Nephron progenitor cell (in vitro differentiated cells): ENCODE results near the gene TOMM5.

ENCODE experiments used
- DNase-seq: peaks from one replicate; pipeline ENCODE4 v3.0.0; 2021
- H3K27ac Mint-ChIP-seq: 2 replicates; pipeline ENCODE4 v1.8.0; 2021; ENCODE audit warnings: mild to moderate bottlenecking, moderate library complexity, mixed read lengths
- H3K27me3 Mint-ChIP-seq: 2 replicates; pipeline ENCODE4 v1.8.0; 2021; ENCODE audit warnings: mild to moderate bottlenecking, low read depth, mixed read lengths; ENCODE audit not compliant: poor library complexity
- H3K36me3 Mint-ChIP-seq: 2 replicates; pipeline ENCODE4 v1.8.0; 2021; ENCODE audit warnings: low read depth, mixed read lengths
- H3K4me1 Mint-ChIP-seq: 2 replicates; pipeline ENCODE4 v1.8.0; 2021; ENCODE audit warnings: mixed read lengths
- H3K4me3 Mint-ChIP-seq: 2 replicates; pipeline ENCODE4 v1.8.0; 2021; ENCODE audit warnings: mild to moderate bottlenecking, moderate library complexity, mixed read lengths
- H3K9me3 Mint-ChIP-seq: 2 replicates; pipeline ENCODE4 v1.8.0; 2021; ENCODE audit warnings: mild to moderate bottlenecking, moderate library complexity, mixed read lengths
- CTCF ChIP-seq: fragments of 200-600 bp; sonication (generic); IDR thresholded peaks from 2 replicates; pipeline ENCODE4 v1.5.0; 2021; ENCODE audit warnings: antibody characterized with exemption

Gene TOMM5

GRCh38 chr9:37596504-37596903 lies 4.1 kb upstream of the TOMM5 start:
- no peak for TF ChIP-seq CTCF
- Mint-ChIP-seq H3K36me3 (no peaks in the 10 kb centered on the region), H3K27me3 (peaks cover 34% of the 10 kb centered on the region), H3K4me1 (peaks cover 12% of the 10 kb centered on the region), H3K27ac (no peak overlapping the region), H3K9me3 (no peaks in the 10 kb centered on the region), H3K4me3 (no peak overlapping the region)
- no peak for DNase-seq

GRCh38 chr9:37593883-37594448 lies 1.6 kb upstream of the TOMM5 start:
- DNase-seq: no peak
- H3K27ac Mint-ChIP-seq: no peak overlapping the region
- TF ChIP-seq CTCF: no peak
- H3K4me3 Mint-ChIP-seq: peak overlapping the region; percentile 69
- peaks cover 7% of the 10 kb centered on the region for H3K36me3 Mint-ChIP-seq
- no peaks in the 10 kb centered on the region for H3K9me3 Mint-ChIP-seq
- peaks cover 22% of the 10 kb centered on the region for H3K27me3 Mint-ChIP-seq
- peaks cover 29% of the 10 kb centered on the region for H3K4me1 Mint-ChIP-seq

GRCh38 chr9:37587521-37587920 lies 4.9 kb downstream of the TOMM5 start:
- no peak overlapping the region for H3K4me3 Mint-ChIP-seq
- DNase-seq: no peak
- no peak for TF ChIP-seq CTCF
- peaks cover 58% of the 10 kb centered on the region for H3K36me3 Mint-ChIP-seq
- peaks cover 27% of the 10 kb centered on the region for H3K4me1 Mint-ChIP-seq
- H3K9me3 Mint-ChIP-seq: no peaks in the 10 kb centered on the region
- no peaks in the 10 kb centered on the region for H3K27me3 Mint-ChIP-seq
- H3K27ac Mint-ChIP-seq: no peak overlapping the region

- no peak for TF ChIP-seq CTCF
- H3K4me3 Mint-ChIP-seq: no peak overlapping the region
- H3K27ac Mint-ChIP-seq: peak overlapping the region; percentile 53
- no peaks in the 10 kb centered on the region for H3K4me1 Mint-ChIP-seq
- no peaks in the 10 kb centered on the region for H3K9me3 Mint-ChIP-seq
- DNase-seq: no peak
- peaks cover 57% of the 10 kb centered on the region for H3K36me3 Mint-ChIP-seq
- H3K27me3 Mint-ChIP-seq: no peaks in the 10 kb centered on the region
These were observed 8.8 kb downstream of the TOMM5 start for GRCh38 chr9:37583522-37584121.

- Mint-ChIP-seq H3K4me1 (no peaks in the 10 kb centered on the region), H3K36me3 (peaks cover 50% of the 10 kb centered on the region), H3K4me3 (no peak overlapping the region), H3K27me3 (no peaks in the 10 kb centered on the region), H3K27ac (peak overlapping the region; percentile 77), H3K9me3 (no peaks in the 10 kb centered on the region)
- peak; percentile 49 for TF ChIP-seq CTCF
- DNase-seq: no peak
These were observed 9.7 kb downstream of the TOMM5 start for GRCh38 chr9:37582548-37583157.
